ENCODE measurements around the gene SRC.

The SRC gene

GRCh38 chr20:37329481-37330165, 16.3 kb upstream of the SRC start:
- DNase-seq (ENCODE audit: low read depth) = no peak
- H3K4me3 ChIP-seq (replicated peaks; ENCODE audit: low read depth, low read length) = no peak overlapping the region
- no peak for TF ChIP-seq CTCF (IDR thresholded peaks at IDR 0.05; ENCODE audit: low read length, missing control alignments)

DNA sequence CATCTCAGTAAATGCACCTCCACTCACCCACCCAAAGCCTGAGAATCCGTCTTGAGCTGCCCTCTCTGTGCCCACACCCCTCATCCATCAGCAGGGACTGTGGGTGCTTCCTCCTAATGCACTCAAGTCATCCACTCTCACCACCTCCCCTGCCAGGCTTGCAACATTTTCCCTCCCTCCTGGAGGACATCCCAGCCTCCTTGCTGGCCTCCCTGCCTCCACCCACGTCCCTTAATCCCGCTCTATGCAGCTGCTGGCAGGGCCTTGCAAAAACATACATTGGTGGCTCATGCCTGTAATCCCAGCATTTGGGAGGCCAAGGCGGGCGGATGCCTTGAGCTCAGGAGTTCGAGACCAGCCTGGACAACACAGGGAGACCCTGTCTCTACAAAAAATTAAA, 15.6 kb upstream of the SRC start:
- DNase-seq (ENCODE audit: low read depth) = no peak
- H3K4me3 ChIP-seq (replicated peaks; ENCODE audit: low read depth, low read length) = no peak overlapping the region
- TF ChIP-seq CTCF (IDR thresholded peaks at IDR 0.05; ENCODE audit: low read length, missing control alignments) = no peak

- TF ChIP-seq CTCF (IDR thresholded peaks at IDR 0.05; ENCODE audit: low read length, missing control alignments) = no peak
- no peak overlapping the region for H3K4me3 ChIP-seq (replicated peaks; ENCODE audit: low read depth, low read length)
- DNase-seq (ENCODE audit: low read depth) = no peak
These were observed 14.7 kb upstream of the SRC start for GRCh38 chr20:37331060-37331857.

GRCh38 chr20:37333130-37333847, 12.7 kb upstream of the SRC start:
- TF ChIP-seq CTCF (IDR thresholded peaks at IDR 0.05; ENCODE audit: low read length, missing control alignments) = no peak
- DNase-seq (ENCODE audit: low read depth) = no peak

GRCh38 chr20:37333848-37334318, 12.1 kb upstream of the SRC start:
- H3K4me3 ChIP-seq (replicated peaks; ENCODE audit: low read depth, low read length) = no peak overlapping the region
- no peak for TF ChIP-seq CTCF (IDR thresholded peaks at IDR 0.05; ENCODE audit: low read length, missing control alignments)
- DNase-seq (ENCODE audit: low read depth) = no peak

More at GRCh38 chr20:37333130-37333847, 12.7 kb upstream of the SRC start:
- no peak overlapping the region for H3K4me3 ChIP-seq (replicated peaks; ENCODE audit: low read depth, low read length)

- no peak overlapping the region for H3K4me3 ChIP-seq (replicated peaks; ENCODE audit: low read depth, low read length)
- no peak for DNase-seq (ENCODE audit: low read depth)
- TF ChIP-seq CTCF (IDR thresholded peaks at IDR 0.05; ENCODE audit: low read length, missing control alignments) = no peak
These were observed 11.5 kb upstream of the SRC start for GRCh38 chr20:37334450-37334849.

Data from fibroblast of pulmonary artery (primary cell).